Measurements from ENCODE around the gene SMLR1.

DNA sequence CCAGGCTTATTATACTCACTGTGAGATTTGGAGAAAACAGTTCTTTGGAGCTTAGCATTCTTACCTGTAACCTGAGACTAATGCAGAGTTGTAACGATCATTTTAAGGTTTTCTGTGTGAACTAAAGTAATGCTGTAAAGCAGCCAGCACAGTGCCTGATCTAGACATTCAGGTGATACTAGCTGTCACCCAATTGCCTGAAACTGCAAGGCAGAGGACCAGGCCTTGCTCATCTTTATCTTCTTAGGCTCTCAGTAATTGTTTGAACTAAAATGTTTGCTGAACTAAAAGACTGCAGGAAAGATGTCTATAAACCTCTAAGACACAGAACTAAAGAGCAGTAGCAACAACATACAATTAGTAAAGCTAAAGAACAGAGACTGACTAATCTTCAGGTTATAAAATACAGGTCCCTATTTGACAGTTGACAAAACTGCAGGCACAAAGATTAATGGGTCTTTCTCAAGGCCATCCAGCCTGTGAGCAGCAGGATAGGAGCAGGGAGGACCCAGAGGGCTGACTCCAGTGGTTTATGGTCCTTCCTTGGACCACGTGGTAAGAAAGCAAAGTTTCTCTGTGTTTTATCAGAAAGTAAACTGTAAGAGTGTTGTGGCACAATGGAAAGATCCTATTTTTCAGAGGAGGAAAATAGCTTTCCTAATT, 31.4 kb downstream of the SMLR1 start:
- TF ChIP-seq EZH2 (IDR thresholded peaks at IDR 0.05), result no peak
- no peak for TF ChIP-seq POLR2AphosphoS5 (IDR thresholded peaks at IDR 0.05; ENCODE audit: borderline replicate concordance, low read depth, low read length)

Measured in SK-N-MC (cell line).